Pulmonary artery endothelial cell (primary cell): Measurements from ENCODE around the gene OVCA2. TPM values are rescaled to one million over a fixed set of nuclear protein-coding genes. Genes with fewer than 3 reads are reported as not detected.
A peak's percentile ranks its signal among the peaks of the same experiment; 100 is the strongest.

Experiments
- DNase-seq: peaks from one replicate; pipeline ENCODE4 v3.0.0-alpha.2; 2011; ENCODE audit warnings: low read depth, low spot score
- total RNA-seq: library from RNA; depleted of rRNA; stranded (reverse); fragments of >200 nt; gene quantifications from 2 replicates; pipeline ENCODE4 v1.2.3, GENCODE V29; 2014

The OVCA2 gene
- total RNA-seq, 1 donor from 2014 or later, result 78.2 TPM

GRCh38 chr17:2084766-2085647 is 43.2 kb downstream of the OVCA2 start:
- peak; percentile 88 for DNase-seq

- peak; percentile 60 for DNase-seq
These were observed 43.8 kb downstream of the OVCA2 start for GRCh38 chr17:2085648-2085949.

- no peak for DNase-seq
These were observed 44.5 kb downstream of the OVCA2 start for GRCh38 chr17:2086306-2086705.

GRCh38 chr17:2087597-2088211 is 45.9 kb downstream of the OVCA2 start:
- DNase-seq, result peak; percentile 55

- DNase-seq, result no peak
These were observed 47.2 kb downstream of the OVCA2 start for GRCh38 chr17:2089021-2089422.

- no peak for DNase-seq
These were observed 48.4 kb downstream of the OVCA2 start for GRCh38 chr17:2090210-2090641.

- DNase-seq, result peak; percentile 75
These were observed 49.1 kb downstream of the OVCA2 start for GRCh38 chr17:2090804-2091534.

GRCh38 chr17:2092253-2092652 is 50.4 kb downstream of the OVCA2 start:
- DNase-seq, result no peak

Other genes with a start within 250 kb of the OVCA2 start
- 10.6 and 12.2 TPM in 2 replicates for gene SMYD4, start 212.1 kb upstream of the OVCA2 start, total RNA-seq
- gene RPA1, start 212.0 kb upstream of the OVCA2 start, total RNA-seq, result 57.0 and 64.2 TPM in 2 replicates
- under 0.01 TPM in 1 of 2 replicates, not detected in the other for gene RTN4RL1, start 16.7 kb upstream of the OVCA2 start, total RNA-seq
- gene DPH1, start 11.9 kb upstream of the OVCA2 start, total RNA-seq, result 13.2 and 18.4 TPM in 2 replicates
- 34.6 and 35.1 TPM in 2 replicates for gene HIC1, start 13.1 kb downstream of the OVCA2 start, total RNA-seq